ENCODE results near the gene SPTB. TPM values are rescaled to one million over a fixed set of nuclear protein-coding genes. Genes with fewer than 3 reads are reported as not detected.

SPTB gene
- total RNA-seq, 1 donor from 2014 or later = 0.98 TPM

DNA sequence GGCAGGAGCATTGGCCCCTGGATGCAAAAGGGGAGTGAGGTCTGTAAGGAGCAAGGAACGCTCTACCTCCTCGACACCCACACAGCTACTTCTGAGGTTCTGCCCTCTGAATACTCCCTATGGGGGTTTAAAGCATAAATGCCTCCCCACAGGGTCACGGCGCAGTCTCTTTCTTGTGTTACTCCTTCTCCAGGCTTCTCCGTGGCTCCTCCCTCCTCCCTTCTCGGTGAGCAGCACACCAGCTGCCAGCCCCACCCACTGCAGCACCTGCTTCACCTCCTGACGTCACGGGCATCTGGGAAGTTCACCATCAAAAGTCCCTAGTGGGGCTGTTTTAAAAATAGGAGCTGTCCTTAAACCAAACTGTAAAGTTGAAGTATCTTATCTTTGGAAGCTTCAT is 67.3 kb downstream of the SPTB start:
- Histone ChIP-seq H3K27ac (no peak overlapping the region), H3K36me3 (no peaks in the 10 kb centered on the region), H3K4me3 (no peak overlapping the region), H3K27me3 (no peaks in the 10 kb centered on the region), H3K4me1 (no peaks in the 10 kb centered on the region), H3K9me3 (no peaks in the 10 kb centered on the region)
- DNase-seq (ENCODE audit: extremely low spot score in 2 of 2) = no peak
- TF ChIP-seq CTCF (IDR thresholded peaks at IDR 0.05) = no peak
- no peak for TF ChIP-seq POLR2A (IDR thresholded peaks at IDR 0.05)
- no peak for TF ChIP-seq POLR2AphosphoS5 (IDR thresholded peaks at IDR 0.05; ENCODE audit: insufficient read depth in 1 of 2, low read depth in 1 of 2)
- intact Hi-C loops (cut with DNase I) = no loop called here

GRCh38 chr14:64811676-64812075 is 68.0 kb downstream of the SPTB start:
- H3K27ac ChIP-seq = no peak overlapping the region
- H3K4me1 ChIP-seq = no peaks in the 10 kb centered on the region
- no peaks in the 10 kb centered on the region for H3K27me3 ChIP-seq
- TF ChIP-seq POLR2AphosphoS5 (IDR thresholded peaks at IDR 0.05; ENCODE audit: insufficient read depth in 1 of 2, low read depth in 1 of 2) (no peak), POLR2A (IDR thresholded peaks at IDR 0.05) (no peak), CTCF (IDR thresholded peaks at IDR 0.05) (no peak)
- intact Hi-C loops (cut with DNase I) = no loop called here
- DNase-seq (ENCODE audit: extremely low spot score in 2 of 2) = no peak
- no peaks in the 10 kb centered on the region for H3K36me3 ChIP-seq
- H3K4me3 ChIP-seq = no peak overlapping the region
- no peaks in the 10 kb centered on the region for H3K9me3 ChIP-seq

DNA sequence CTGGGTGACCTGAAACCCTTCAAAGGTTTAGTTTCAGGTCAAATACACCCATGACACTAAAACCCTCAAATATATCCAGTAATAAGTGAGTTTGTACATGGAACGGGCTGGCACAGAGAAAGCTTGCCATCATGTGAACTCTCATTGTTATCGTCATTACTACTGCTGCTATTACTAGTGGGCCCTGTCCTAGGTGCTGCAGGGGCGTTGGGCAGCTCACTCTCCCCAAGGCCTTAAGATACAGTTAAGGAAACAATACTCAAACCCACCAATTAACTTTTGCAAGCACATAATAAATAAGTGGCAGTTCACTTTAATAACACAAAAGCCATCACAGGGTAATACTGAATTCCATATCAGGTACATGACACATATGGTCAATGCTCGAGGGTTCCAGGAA is 71.3 kb downstream of the SPTB start:
- Histone ChIP-seq H3K27ac (no peak overlapping the region), H3K27me3 (no peaks in the 10 kb centered on the region), H3K9me3 (no peaks in the 10 kb centered on the region), H3K36me3 (no peaks in the 10 kb centered on the region), H3K4me1 (no peaks in the 10 kb centered on the region), H3K4me3 (no peak overlapping the region)
- no peak for DNase-seq (ENCODE audit: extremely low spot score in 2 of 2)
- intact Hi-C loops (cut with DNase I) = loop anchor here (5.0 kb wide), 1 partner anchor 1954 kb away; no protein-coding TSS in a partner anchor
- no peak for TF ChIP-seq POLR2A (IDR thresholded peaks at IDR 0.05)
- no peak for TF ChIP-seq POLR2AphosphoS5 (IDR thresholded peaks at IDR 0.05; ENCODE audit: insufficient read depth in 1 of 2, low read depth in 1 of 2)
- TF ChIP-seq CTCF (IDR thresholded peaks at IDR 0.05) = no peak

DNA sequence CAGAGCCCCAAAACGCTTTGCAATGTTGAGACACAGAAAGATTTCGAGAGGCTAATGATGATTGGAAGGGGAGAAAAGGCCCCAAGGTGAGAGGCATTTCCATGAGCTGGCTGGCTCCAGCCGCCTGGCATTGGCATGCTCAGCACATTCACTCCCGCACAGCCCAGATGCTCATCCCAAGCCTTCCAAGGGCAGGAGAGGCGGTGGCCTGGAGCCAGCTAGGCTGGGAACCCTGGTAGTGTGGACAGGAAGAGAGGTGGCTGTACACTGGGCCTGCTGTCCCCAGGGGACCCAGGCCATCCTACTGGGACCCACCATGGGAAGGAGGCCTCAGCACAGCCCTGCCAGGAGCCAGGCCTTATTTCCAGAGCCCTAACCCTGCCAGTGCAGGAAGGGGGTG is 72.2 kb downstream of the SPTB start:
- Histone ChIP-seq H3K27me3 (no peaks in the 10 kb centered on the region), H3K36me3 (no peaks in the 10 kb centered on the region), H3K4me1 (no peaks in the 10 kb centered on the region), H3K27ac (no peak overlapping the region), H3K4me3 (no peak overlapping the region), H3K9me3 (no peaks in the 10 kb centered on the region)
- intact Hi-C loops (cut with DNase I) = loop anchor here (5.0 kb wide), 1 partner anchor 1955 kb away; no protein-coding TSS in a partner anchor
- no peak for DNase-seq (ENCODE audit: extremely low spot score in 2 of 2)
- TF ChIP-seq POLR2AphosphoS5 (IDR thresholded peaks at IDR 0.05; ENCODE audit: insufficient read depth in 1 of 2, low read depth in 1 of 2) (no peak), POLR2A (IDR thresholded peaks at IDR 0.05) (no peak), CTCF (IDR thresholded peaks at IDR 0.05) (no peak)

DNA sequence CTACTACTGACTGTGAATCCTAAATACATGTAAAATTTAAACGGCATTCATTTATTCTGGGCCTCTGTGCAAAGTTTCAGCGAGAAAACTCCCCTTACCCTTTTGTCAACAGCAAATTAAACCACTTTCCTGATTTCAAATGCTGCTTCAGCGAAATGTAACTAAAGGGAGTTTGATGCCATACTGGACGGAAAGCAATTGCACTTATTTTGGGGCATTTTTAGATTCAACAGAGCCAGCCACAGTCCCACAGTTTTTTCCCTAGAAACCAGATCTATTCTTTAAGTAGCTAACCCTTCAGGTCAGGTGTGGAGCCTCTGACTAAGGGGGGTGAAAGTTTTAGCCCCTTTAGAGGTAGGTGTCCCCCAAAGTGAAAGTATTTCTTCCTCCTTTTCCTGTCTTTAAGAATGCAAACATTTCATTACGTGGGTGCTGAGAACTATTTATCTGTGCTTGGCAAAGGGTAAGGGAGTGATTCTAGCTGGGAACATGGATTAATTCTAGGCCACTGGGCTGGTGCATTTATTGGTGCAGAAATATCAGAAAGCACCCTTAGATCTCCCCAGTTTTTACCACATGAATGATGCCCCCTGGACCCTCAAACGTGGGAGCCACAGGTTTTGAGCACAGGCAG is 72.7 kb downstream of the SPTB start:
- Histone ChIP-seq H3K27me3 (no peaks in the 10 kb centered on the region), H3K36me3 (no peaks in the 10 kb centered on the region), H3K27ac (no peak overlapping the region), H3K4me3 (no peak overlapping the region), H3K4me1 (no peaks in the 10 kb centered on the region), H3K9me3 (no peaks in the 10 kb centered on the region)
- no peak for TF ChIP-seq POLR2A (IDR thresholded peaks at IDR 0.05)
- TF ChIP-seq POLR2AphosphoS5 (IDR thresholded peaks at IDR 0.05; ENCODE audit: insufficient read depth in 1 of 2, low read depth in 1 of 2) = no peak
- no peak for TF ChIP-seq CTCF (IDR thresholded peaks at IDR 0.05)
- DNase-seq (ENCODE audit: extremely low spot score in 2 of 2) = no peak
- intact Hi-C loops (cut with DNase I) = loop anchor here (5.0 kb wide), 1 partner anchor 1955 kb away; no protein-coding TSS in a partner anchor
